Activated T-cell treated with anti-CD3 and anti-CD28 coated beads, Interleukin-2, amount 50 U/mL, for 1 hour (primary cell): ENCODE data around the gene GSPT1.
"Not testable (repeated sequence)": the region's sequence is repeated elsewhere in the genome, so short reads cannot be mapped to it uniquely, and the experiment has no call there.

Source experiments
- DNase-seq: peaks from one replicate; pipeline ENCODE4 v3.0.0-alpha.2; 2020

Gene GSPT1

DNA sequence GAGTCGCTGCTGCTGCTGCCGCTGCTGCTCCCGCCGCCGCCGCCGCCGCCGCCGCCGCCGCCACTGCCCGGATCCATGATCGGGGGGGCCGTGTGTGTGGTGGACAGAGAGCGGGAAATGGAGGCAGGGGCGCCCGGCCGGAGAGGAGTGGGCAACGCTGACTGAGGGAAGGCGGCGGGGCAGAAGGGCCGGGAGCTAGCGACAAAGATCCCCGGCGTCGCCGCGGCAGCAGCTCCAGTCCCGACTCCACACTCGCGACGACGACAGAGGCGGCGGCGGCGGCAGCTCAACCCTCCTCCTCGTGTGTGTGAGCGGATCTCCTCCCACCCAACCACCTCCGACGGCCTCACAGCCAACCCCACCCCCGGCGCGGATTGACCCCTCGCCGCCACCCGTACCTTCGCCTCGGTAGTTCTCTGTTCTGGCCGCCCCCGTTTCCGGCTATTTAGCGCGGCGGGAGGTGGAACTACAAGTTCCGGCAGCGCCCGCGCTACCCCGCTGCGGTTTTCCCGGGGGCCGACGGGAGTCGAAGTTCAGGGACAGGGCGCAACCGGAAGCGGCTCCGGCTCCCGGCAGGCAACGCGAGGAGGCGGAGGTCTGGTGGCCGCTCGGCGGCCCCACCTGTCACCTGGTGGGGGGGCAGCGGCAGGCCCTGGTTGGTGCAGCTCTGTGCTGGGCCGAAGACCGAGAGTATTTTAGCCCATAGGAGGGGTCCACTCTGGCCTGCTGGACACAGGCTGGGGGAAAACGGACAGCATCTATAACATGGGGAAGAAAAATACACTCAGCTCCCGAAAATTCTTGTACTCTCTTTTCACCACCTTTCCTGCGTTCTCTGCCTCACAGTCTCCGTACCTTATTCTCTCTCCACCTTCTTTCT lies at the start of gene GSPT1:
Gene GSPT1, minus strand, starts transcription at position 313 of the 880 bp plus-strand sequence. Its CDS starts 236 bp downstream, at position 77.
- DNase-seq: peak; percentile 98

DNA sequence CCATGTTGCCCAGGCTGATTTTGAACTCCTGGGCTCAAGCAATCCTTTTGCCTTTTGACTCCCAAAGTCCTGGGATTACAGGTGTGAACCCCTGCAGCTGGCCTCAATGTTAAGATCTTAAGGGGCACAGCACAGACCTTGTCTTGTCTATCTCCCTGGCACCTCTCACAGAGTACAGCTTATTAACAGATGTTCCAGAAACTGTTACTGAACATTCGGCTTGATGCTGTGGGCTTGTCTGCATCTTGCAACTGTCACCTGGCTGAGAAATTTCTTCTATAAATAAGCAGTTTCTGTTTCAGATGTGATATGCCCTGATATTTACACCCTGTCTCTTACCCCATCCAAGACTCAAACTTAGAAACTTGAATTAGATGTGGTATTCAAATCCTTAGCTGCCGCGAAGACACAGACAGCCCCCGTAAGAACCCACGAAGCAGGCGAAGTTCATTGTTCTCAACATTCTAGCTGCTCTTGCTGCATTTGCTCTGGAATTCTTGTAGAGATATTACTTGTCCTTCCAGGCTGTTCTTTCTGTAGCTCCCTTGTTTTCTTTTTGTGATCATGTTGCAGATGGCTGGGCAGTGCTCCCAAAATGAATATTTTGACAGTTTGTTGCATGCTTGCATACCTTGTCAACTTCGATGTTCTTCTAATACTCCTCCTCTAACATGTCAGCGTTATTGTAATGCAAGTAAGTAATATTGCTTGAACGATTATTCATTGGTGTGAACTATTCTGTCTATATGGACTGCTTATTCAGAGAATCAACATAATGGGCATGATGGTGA lies 49.2 kb upstream of the GSPT1 start, which contains the start of gene TNFRSF17:
Gene TNFRSF17, plus strand, starts transcription at position 450 of the 791 bp plus-strand sequence. Its CDS starts 115 bp downstream, at position 565.
- no peak for DNase-seq

DNA sequence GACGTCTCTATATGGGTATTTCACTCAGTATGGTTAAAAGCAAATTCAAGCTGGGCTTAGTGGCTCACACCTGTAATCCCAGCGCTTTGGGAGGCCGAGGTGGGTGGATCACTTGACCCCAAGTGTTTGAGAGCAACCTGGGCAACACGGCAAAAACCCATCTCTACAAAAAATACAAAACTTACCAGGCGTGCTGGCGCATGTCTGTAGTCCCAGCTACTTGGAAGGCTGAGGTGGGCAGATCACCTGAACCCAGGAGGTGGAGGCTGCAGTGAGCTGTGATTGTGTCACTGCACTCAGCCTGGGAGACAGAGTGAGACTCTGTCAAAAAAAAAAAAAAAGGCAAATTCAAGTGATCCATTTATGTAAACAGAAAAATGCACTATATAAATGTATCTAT lies 48.0 kb upstream of the GSPT1 start:
- no peak for DNase-seq

DNA sequence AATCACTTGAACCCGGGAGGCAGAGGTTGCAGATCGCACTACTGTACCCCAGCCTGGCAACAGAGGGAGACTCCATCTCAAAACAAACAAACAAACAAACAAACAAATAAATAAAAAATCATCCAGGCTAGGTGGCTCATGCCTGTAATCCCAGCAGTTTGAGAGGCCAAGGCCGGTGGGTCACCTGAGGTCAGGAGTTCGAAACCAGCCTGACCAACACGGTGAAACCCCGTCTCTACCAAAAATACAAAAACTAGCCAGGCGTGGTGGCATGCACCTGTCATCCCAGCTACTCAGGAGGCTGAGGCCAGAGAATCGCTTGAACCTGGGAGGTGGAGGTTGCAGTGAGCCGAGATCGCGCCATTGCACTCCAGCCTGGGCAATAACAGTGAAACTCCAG lies 47.2 kb upstream of the GSPT1 start:
- DNase-seq: not testable (repeated sequence)

DNA sequence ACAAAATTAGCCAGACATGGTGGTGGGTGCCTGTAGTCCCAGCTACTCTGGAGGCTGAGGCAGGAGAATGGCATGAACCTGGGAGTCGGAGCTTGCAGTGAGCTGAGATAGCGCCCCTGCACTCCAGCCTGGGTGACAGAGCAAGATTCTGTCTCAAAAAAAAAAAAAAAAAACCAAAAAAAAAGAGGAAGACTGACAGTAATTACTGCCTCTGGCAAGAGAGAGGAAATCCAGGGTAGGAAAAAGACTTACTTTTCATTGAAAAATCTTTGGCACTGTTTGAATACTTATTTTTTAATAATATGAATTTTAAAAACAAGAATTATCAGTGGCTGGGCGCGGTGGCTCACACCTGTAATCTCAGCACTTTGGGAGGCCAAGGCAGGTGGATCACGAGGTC lies 46.7 kb upstream of the GSPT1 start:
- DNase-seq: not testable (repeated sequence)

DNA sequence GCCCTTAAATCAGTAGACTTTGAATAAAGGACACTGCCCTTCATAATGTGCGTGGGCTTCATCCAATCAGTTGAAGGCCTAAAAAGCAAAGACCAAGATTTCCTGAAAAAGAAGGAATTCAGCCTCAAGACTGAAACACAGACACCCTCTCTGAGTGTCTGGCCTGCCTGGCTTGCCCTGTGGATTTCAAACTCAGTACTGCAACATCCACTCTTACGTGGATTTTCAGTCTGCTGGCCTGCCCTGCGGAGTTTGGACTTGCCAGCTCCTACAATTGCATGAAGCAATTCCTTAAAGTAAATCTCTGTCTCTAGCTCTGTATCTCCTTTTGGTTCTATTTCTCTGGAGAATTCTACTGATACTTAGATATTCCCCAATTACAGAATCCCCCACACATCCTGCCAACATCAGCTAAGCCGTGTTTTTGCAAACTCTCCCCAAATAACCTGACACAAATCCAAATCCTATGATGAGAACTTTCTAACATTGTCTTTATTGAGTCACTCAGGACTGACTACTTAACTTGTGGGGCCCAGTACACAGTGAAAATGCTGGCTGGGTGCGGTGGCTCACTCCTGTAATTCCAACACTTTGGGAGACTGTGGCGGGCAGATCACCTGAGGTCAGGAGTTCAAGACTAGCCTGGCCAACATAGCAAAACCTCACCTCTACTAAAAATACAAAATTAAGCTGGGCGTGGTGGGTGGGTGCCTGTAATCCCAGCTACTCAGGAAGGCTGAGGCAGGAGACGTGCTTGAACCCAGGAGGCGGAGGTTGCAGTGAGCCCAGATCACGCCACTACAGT lies 42.0 kb upstream of the GSPT1 start:
- no peak for DNase-seq

DNA sequence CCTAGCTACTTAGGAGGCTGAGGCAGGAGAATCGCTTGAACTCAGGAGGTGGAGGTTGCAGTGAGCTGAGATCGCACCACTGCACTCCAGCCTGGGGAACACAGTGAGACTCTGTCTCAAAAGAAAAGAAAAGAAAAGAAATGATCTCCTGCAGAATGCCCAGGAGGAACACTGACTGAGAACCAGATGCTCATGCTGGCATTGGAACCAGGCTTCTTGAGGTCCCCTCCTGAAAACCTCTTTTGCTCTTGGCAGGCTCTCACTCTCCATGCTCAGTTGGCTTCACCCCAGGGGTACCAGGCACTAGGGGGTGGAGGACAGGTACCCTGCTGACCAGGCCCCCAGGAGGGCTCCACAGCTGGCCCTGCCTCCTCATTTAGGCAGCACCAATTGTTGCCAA lies 40.8 kb upstream of the GSPT1 start:
- DNase-seq: no peak

DNA sequence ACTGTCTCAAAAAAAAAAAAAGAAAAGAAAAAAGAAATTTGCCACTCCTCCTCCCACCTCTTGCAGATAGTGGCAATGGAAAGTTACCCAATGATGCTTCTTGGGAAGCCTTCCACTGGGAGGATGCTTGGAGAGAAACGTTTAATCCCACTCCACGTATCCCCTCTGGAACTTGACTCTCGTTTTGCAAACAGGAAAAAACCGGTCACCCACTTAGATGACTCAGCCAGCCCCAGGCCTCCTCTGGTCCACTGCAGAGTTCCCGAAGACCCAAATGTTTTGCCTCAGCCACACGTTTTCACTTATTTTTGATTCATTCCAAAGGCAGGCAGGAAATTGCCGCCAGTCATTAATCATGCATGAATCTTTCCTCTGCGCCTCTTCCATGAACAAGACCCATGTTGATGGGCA lies 40.0 kb upstream of the GSPT1 start:
- DNase-seq: no peak

DNA sequence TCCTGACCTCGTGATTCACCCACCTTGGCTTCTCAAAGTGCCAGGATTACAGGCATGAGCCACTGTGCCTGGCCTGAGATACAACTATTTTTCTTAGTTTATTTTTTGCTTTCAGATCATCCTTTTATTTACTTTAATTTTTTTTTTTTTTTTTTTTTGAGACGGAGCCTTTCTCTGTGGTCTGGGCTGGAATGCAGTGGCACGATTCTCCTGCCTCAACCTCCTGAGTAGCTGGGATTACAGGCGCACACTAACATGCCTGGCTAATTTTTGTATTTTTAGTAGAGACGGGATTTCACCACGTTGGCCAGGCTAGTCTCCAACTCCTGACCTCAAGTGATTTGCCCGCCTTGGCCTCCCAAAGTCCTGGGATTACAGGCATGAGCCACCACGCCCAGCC lies 37.8 kb upstream of the GSPT1 start:
- not testable (repeated sequence) for DNase-seq

DNA sequence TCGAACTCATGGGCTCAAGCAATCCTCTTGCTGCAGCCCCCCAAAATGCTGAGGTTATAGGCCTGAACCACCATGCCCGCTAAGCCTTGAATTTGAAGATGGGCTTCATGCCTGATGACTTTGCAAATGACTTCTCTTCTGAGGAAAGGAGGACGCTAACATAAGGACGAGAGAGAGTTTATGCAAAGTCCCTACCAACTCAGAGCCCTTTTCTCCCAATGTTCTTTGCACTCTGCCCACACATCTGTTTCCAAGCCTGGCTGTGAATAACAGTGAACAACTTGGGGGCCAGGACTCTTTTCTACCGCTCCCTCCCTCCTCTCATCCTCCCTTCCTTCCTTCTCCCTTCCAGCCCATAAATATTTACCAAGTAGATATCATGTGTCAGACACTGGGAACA lies 34.6 kb upstream of the GSPT1 start:
- DNase-seq: no peak

DNA sequence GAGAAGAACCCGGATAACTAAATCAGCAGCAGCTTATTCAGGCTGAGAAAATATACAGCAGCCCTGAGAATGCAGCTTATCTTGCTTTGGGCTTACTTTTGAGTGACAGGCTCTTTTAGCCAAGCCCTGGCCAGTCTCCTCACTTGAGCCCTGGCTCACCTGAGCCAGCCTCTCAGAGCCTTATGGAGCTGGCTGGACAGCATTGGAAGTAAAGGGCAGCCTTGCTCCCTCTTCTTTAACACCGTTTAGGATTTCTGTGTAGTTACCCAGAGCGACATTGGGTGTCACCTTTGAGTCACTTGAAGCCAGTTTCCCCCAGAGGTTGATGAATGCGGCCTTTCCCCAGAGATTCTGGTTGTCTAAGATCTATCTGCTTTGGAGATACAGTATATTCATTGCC lies 33.8 kb upstream of the GSPT1 start:
- no peak for DNase-seq

DNA sequence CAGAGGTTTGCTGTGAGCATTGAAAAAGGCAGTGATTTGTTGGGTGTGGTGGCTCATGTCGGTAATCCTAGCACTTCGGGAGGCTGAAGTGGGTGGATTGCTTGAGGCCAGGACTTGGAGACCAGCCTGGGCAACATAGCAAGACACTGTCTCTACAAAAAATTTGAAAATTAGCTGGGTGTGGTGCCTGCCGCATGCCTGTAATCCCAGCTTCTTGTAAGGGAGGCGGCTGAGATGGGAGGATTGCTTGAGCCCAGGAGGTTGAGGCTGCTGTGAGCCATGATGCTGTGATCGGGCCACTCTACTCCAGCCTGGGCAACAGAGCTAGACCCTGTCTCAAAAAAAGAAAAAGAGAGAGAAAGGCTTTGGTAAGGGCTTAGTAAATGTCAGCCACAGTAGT lies 33.1 kb upstream of the GSPT1 start:
- no peak for DNase-seq

DNA sequence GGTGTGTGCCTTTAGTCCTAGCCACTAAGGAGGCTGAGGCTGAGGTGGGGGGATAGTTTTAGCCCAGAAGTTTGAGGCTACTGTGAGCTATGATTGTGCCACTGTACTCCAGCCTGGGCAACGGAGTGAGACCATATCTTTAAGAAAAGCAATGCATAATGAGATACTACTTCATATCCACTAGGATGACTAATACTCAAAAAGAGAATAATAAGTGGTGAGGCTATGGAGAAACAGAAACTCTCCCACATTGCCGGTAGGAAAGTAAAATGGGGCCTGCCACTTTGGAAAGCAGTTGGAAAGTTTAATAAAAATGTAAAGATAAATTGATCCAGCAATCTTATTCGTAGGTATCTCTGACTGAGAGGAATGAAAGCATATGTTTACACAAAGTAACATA lies 30.7 kb upstream of the GSPT1 start:
- DNase-seq: no peak

DNA sequence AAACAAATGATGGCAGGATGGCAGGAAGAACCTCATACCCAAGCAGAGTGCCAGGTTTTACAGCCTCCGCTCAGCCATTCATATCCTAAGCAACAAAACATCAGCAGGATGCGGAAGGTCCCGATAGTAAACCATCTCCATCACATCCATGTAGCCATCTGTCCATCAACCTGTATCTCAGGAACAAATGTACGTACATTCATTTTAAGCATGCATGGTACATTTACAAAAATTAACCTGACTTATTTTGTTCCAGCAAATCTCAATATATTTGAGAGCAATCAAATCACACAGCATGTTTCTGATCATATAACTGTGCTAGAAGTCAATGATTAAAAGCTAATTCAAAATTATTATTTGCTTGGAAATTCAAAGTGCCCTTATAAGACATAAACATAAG lies 26.2 kb upstream of the GSPT1 start, which contains the start of gene NPIPB2:
Gene NPIPB2, minus strand, starts transcription at position 101 of the 400 bp plus-strand sequence. Its CDS starts 0 bp downstream, at position 101.
- DNase-seq: not testable (repeated sequence)

DNA sequence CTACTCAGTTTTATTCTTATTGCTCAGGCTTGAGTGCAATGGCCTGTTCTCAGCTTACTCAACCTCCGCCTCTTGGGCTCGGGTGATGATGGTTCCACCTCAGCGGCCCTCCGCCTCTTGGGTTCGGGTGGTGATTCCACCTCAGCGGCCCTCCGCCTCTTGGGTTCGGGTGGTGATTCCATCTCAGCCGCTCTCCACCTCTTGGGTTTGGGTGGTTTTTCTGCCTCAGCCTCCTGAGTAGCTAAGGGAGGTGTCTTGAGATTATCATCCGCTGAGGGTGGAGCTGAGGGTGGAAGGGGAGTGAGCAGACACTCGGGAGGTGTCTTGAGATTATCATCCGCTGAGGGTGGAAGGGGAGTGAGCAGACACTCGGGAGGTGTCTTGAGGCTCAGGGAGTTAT lies 11.6 kb upstream of the GSPT1 start:
- not testable (repeated sequence) for DNase-seq

DNA sequence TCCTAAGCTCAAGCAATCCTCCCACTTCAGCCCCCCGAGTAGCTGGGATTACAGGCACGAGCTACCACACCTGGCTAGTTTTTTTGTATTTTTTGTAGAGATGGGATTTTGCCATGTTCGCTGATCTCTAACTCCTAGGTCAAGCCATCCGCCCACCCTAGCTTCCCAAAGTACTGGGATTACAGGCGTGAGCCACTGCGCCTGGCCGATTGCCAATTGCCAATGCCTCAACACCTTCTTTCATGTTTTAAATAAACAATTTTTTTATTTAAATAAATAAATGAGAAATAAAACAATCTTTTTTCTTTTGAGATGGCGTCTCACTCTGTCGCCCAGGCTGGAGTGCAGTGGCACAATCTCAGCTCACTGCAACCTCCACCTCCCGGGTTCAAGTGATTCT lies 8.3 kb upstream of the GSPT1 start:
- DNase-seq: not testable (repeated sequence)

DNA sequence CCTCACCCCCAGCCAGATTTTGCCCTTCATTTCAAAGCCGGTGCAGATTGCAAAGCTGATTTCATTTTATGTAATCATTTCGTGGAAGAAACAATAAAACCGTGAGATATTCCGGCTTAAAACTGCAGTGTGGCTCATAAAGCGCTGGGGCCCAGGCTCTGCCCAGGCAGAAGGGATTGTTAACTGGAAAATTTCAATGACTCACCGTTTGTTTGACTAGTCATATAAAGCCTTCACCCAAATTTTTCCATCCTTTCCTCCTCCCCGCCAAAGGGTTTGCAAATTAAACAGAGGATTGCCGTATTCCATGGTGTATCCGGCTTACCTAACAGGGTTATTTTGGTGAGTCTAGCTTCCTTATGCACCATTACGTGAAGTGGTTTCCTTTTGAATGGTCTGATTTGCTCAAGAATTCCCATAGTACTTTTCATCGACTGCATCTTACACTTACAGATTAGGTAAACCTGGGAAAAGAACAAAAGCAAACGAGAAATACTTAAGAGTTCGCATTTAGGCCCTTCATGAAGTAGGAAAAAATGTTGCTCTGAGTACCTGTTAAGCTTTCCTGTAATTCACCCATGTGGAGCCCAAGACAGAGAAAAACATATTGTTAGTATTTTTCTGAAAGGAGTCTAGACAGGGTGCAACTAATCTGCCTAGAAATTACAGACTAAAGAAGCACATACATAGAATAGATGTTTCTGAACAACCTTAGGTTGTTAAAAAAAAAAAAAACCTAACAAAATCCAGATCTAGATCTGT lies 949 bp upstream of the GSPT1 start:
- DNase-seq: no peak

DNA sequence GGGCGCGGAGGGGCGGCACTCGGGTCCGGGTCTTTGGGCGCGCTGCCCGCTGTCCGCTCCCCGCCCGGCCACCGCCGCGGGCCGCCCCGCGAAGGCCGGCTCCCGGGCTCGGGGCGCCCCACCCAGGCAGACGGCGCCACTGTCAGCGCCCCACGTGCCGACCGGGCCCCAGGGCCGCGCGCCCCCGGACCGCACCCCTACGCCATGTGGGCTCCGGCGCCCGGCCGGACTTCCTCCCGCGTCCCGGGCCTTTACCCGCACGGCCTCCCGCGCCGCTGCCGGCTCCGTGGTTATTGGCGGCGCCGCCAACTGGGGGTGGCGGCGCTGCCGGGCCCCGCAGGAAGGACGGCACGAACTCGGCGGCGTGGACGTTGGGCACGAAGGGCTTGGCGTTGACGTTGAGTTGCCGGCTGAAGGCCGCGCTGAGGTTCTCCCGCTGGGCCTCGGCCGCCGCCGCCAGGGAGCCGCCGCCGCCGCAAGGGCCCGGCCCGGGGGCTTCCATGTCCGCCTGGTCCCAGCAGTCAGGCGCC lies 577 bp downstream of the GSPT1 start:
- no peak for DNase-seq

DNA sequence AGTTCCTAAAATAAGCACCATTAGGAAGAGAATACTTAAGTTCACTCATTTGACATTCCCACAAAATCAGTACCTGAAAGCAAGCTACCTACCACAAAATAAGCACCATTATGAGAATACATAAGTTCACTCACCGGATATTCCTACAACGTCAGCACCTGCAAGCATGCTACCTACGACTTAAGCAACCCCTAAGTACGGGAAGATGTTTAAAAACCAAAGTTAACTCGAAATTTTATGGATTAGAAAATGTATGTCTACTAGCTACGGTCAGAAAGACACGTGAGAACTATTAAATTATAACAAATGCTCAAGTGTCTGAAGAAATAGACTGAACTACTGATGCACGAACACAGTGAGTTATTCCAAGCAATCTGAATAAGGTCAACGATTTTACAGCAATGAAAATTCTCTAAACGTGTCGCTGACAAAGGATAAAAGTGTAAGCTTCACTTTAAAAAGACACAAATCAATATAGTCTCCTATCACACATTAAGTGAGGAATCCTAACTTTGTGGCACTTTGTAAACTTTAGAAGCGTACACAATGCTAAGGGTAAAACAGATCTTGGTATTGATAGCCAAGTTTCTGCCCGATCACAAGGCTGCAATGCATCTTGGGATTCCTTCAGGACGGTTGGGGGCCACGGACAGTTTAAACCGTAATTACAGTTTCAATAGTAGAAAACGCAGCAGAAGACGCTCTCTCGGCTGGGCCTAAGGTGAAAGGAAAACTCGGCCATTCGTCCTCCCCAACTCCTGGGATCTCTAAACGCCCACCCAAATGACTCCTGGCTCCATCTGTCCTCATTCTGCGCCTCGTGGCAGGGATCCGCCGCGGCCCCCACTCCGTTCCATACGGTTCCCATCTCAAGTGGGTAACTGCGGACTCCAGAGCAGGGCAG lies 1.3 kb downstream of the GSPT1 start:
- DNase-seq: peak; percentile 45

DNA sequence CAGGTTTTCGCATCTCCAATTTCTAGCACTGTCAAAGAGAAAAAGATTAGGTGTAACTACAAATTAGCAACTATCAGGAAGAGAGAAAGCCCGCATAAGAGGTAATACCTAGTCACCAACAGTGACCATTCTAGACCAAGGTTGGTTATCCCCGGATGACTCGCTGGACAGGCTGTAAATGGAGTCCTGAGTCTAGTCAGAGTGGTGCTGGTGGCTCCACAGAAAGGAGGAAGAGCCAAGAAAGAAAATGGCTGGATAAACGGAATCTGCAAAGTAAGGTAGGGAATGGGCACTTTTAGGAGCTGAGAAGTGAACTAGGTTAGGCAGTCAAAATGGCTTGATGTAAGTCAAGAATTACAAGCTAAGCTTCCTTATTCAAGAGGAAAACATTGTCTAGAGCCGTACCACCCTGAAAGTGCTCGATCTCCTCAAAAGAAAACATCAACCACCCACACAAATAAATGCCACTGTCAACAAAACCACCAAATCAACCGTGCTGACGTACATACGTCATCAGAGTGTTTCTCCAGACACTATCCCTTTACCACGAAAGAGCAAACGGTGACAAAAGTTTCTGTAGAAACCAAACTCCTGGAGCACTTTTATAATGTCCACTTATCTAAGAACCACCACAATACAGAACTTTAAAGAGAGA lies 2.2 kb downstream of the GSPT1 start:
- DNase-seq: no peak
